ENCODE measurements around the gene CLPX.
"Not testable (repeated sequence)": the region's sequence is repeated elsewhere in the genome, so short reads cannot be mapped to it uniquely, and the experiment has no call there.

CLPX gene

GRCh38 chr15:65184868-65185717, at the start of gene CLPX:
Gene CLPX (minus strand): TSS chr15:65185342. CDS start chr15:65185153, 189 bp downstream.
- DNase-seq: peak; percentile 95 to 96

GRCh38 chr15:65233696-65234095, 48.6 kb upstream of the CLPX start:
- no peak for DNase-seq

- DNase-seq: no peak
These were observed 47.4 kb upstream of the CLPX start for GRCh38 chr15:65232520-65232919.

- no peak for DNase-seq
These were observed 46.2 kb upstream of the CLPX start for GRCh38 chr15:65231306-65231705.

- DNase-seq: not testable (repeated sequence)
These were observed 41.8 kb upstream of the CLPX start for GRCh38 chr15:65226901-65227300.

- no peak for DNase-seq
These were observed 41.1 kb upstream of the CLPX start for GRCh38 chr15:65226221-65226620.

- DNase-seq: no peak
These were observed 38.9 kb upstream of the CLPX start for GRCh38 chr15:65223996-65224395.

GRCh38 chr15:65222891-65223290, 37.7 kb upstream of the CLPX start:
- DNase-seq: no peak

GRCh38 chr15:65221697-65222096, 36.6 kb upstream of the CLPX start:
- no peak for DNase-seq

- no peak for DNase-seq
These were observed 34.0 kb upstream of the CLPX start for GRCh38 chr15:65219137-65219536.

- no peak for DNase-seq
These were observed 32.7 kb upstream of the CLPX start for GRCh38 chr15:65217526-65218482.

- no peak for DNase-seq
These were observed 30.4 kb upstream of the CLPX start for GRCh38 chr15:65215496-65215895.

- DNase-seq: no peak
These were observed 28.9 kb upstream of the CLPX start for GRCh38 chr15:65214010-65214409.

- no peak for DNase-seq
These were observed 28.1 kb upstream of the CLPX start for GRCh38 chr15:65213241-65213640.

GRCh38 chr15:65212097-65212496, 27.0 kb upstream of the CLPX start:
- DNase-seq: peak; percentile 33 to 43

GRCh38 chr15:65211482-65211982, 26.4 kb upstream of the CLPX start:
- no peak for DNase-seq

- no peak for DNase-seq
These were observed 25.8 kb upstream of the CLPX start, which contains the start of gene CILP for GRCh38 chr15:65210770-65211481. Gene CILP (minus strand): TSS chr15:65211473. CDS start chr15:65209755, 1,718 bp downstream.

- no peak for DNase-seq
These were observed 24.8 kb upstream of the CLPX start for GRCh38 chr15:65209701-65210643.

GRCh38 chr15:65208647-65209046, 23.5 kb upstream of the CLPX start:
- DNase-seq: no peak

- no peak for DNase-seq
These were observed 22.2 kb upstream of the CLPX start for GRCh38 chr15:65207280-65207840.

GRCh38 chr15:65206750-65207149, 21.6 kb upstream of the CLPX start:
- no peak for DNase-seq
